ENCODE measurements around the gene ZNHIT6.

Gene ZNHIT6

DNA sequence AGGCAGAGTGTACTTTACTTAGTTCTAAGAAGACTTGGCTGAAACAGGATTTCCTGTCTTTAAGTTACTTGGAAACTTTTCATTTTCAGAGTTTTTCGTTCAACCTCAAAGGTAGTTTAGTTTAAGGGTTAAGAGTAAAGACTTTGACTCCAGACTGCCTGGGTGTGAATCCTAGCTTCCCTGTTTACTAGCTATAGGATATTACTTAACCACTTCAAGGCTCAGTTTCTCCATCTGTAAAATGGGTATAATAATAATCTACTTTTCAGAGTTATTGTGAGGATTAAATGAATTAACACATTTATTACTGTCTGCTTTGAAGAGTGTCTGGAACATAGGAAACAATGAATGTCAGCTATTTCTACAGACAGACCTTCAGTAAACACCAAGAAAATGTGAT lies 30.0 kb downstream of the ZNHIT6 start:
- ChIA-PET POLR2A (interaction anchor here (1.2 kb wide), 1 partner anchor 65 kb away, joined by 7 read pairs; no protein-coding TSS in a partner anchor), CTCF (interaction anchor here (1.1 to 2.5 kb wide), 5 partner anchors 11 to 30 kb away, joined by 3 to 12 read pairs (median 7); partner anchors contain the start of gene ZNHIT6)
- DNase-seq (ENCODE audit: low read depth, low spot score) = no peak
- TF ChIP-seq, protein P1, sequence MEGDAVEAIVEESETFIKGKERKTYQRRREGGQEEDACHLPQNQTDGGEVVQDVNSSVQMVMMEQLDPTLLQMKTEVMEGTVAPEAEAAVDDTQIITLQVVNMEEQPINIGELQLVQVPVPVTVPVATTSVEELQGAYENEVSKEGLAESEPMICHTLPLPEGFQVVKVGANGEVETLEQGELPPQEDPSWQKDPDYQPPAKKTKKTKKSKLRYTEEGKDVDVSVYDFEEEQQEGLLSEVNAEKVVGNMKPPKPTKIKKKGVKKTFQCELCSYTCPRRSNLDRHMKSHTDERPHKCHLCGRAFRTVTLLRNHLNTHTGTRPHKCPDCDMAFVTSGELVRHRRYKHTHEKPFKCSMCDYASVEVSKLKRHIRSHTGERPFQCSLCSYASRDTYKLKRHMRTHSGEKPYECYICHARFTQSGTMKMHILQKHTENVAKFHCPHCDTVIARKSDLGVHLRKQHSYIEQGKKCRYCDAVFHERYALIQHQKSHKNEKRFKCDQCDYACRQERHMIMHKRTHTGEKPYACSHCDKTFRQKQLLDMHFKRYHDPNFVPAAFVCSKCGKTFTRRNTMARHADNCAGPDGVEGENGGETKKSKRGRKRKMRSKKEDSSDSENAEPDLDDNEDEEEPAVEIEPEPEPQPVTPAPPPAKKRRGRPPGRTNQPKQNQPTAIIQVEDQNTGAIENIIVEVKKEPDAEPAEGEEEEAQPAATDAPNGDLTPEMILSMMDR (IDR thresholded peaks at IDR 0.05; ENCODE audit: insufficient read depth, low read length, missing control alignments) = no peak
- no peak overlapping the region for H3K4me3 ChIP-seq (ENCODE audit: low read depth, low read length)

DNA sequence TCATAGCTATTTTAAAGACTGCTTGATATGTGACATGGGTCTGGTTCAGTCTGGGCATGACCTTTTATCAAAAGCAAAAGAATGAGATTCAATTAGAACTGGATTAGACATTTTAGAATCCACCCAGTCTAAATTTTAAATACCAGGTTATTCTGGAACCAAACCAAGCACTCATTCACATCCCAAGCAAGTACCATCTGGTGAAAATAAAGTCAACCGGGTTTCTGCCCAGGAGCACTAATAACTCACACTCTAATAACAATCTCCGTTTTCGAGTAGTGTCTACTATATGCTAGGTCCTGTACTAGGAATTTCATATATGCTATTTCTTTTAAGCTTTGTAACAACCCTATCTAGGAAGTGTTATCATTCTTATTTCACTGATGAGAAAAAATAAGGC lies 30.6 kb downstream of the ZNHIT6 start:
- no peak for DNase-seq (ENCODE audit: low read depth, low spot score)
- CTCF ChIA-PET = interaction anchor here (1.1 to 2.5 kb wide), 3 partner anchors 11 to 31 kb away, joined by 4 to 12 read pairs (median 7); partner anchors contain the start of gene ZNHIT6
- TF ChIP-seq, protein P1 (IDR thresholded peaks at IDR 0.05; ENCODE audit: insufficient read depth, low read length, missing control alignments) = no peak
- no peak overlapping the region for H3K4me3 ChIP-seq (ENCODE audit: low read depth, low read length)
- POLR2A ChIA-PET = interaction anchor here (1.2 kb wide), 1 partner anchor 65 kb away, joined by 7 read pairs; no protein-coding TSS in a partner anchor

DNA sequence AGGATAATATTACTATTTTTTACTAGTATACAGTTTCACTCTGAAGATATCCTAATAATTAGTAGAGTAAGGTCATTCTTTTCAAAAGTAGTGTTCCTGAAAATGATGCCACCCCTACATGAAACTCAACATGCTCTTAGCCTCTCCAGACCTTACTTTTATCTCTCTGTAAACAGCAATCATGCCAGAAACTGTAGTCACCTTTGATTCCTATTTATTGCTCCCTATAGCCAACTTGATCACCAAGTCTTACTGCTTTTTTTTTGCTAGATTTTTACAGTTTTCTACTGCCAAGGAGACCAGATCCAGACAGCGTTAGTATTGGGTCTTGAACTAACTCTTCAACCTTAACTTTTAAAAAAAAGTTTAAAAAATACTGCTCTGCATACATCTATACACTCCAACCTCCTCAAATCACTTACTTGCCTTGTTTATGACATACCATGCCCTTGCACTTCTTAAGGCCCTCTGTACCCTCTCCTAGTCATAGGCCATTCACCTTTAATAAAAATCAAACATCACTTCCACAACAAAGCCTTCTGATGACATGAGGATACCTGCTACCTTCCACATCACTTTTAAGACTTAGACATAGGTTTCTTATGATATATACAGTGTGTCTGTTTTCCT lies 36.1 kb downstream of the ZNHIT6 start:
- ChIA-PET CTCF (no interaction called here), POLR2A (no interaction called here)
- DNase-seq (ENCODE audit: low read depth, low spot score) = no peak
- no peak overlapping the region for H3K4me3 ChIP-seq (ENCODE audit: low read depth, low read length)
- TF ChIP-seq, protein P1 (IDR thresholded peaks at IDR 0.05; ENCODE audit: insufficient read depth, low read length, missing control alignments) = no peak

DNA sequence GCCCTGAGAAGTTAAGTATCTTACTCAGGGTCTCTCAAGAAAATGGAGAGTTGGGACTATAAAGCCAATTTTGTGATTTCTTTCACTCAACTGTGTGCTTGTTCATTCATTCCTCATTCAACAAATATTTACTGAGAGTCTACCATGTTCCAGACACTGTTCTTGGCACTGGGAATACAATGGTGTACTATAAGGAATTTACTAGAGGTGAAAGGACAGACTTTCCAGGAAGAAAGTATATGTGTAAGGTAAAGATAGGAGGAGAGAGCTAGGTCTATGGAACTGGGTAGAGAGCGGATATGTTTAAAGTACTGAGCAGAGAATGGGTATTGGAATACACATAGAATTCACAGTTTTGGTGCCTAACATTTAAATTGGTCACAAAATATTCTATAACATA lies 42.3 kb downstream of the ZNHIT6 start:
- no peak overlapping the region for H3K4me3 ChIP-seq (ENCODE audit: low read depth, low read length)
- ChIA-PET CTCF (interaction anchor here (0.8 to 2.2 kb wide), 3 partner anchors 8 to 27 kb away, joined by 3 to 5 read pairs (median 3); no protein-coding TSS in a partner anchor), POLR2A (no interaction called here)
- TF ChIP-seq, protein P1 (IDR thresholded peaks at IDR 0.05; ENCODE audit: insufficient read depth, low read length, missing control alignments) = no peak
- DNase-seq (ENCODE audit: low read depth, low spot score) = no peak

DNA sequence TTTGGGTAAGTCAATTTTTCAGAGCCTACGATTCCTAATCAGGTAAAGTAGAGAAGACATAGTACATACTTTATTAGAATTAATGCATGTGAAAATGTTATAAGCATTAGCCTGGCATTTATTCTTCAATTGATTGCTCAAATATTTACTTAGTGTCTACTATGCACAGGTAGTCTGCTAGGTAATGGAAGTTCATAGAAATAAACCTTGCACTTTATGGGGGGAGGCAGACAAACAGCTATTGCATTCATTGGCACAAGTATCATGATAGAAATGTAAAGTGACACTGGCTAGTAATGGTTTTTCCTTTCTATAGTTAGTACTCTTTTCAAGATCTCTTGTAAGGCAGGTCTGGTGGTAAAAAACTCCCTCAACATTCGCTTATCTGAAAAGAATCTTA lies 44.9 kb downstream of the ZNHIT6 start:
- TF ChIP-seq, protein P1 (IDR thresholded peaks at IDR 0.05; ENCODE audit: insufficient read depth, low read length, missing control alignments) = no peak
- DNase-seq (ENCODE audit: low read depth, low spot score) = no peak
- ChIA-PET CTCF (interaction anchor here (0.6 to 3.0 kb wide), 2 partner anchors 29 to 586 kb away, joined by 3 to 9 read pairs; no protein-coding TSS in a partner anchor), POLR2A (interaction anchor here (0.6 kb wide), 2 partner anchors 86 to 527 kb away, joined by 3 to 6 read pairs; no protein-coding TSS in a partner anchor)
- no peak overlapping the region for H3K4me3 ChIP-seq (ENCODE audit: low read depth, low read length)

DNA sequence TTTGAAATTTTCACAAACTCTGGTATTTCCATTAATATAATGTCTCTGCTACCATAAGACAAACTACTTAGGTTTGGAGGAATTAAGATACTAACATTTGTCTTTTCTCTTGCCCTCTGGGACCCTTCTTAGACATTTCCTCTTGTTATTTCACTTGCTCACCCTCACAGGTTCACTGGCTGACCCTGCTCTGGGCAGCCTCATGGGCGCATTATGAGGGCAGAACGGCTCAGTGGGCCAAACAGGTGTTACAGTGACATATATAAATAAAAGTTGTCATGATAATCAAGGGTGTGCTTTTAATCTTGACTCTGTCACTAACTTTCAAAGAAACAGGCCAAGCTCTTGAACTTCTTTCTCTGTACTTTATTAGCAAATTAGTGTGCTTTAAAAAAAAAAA lies 46.5 kb downstream of the ZNHIT6 start:
- ChIA-PET CTCF (interaction anchor here (3.0 kb wide), 1 partner anchor 31 kb away, joined by 9 read pairs; no protein-coding TSS in a partner anchor), POLR2A (no interaction called here)
- no peak overlapping the region for H3K4me3 ChIP-seq (ENCODE audit: low read depth, low read length)
- no peak for DNase-seq (ENCODE audit: low read depth, low spot score)
- TF ChIP-seq, protein P1 (IDR thresholded peaks at IDR 0.05; ENCODE audit: insufficient read depth, low read length, missing control alignments) = no peak

Measured in AG04449 (cell line).